Panc1 (cell line): Measurements from ENCODE around the gene ZNF823.

Experiments
- CTCF ChIP-seq: fragments of 450-650 bp; IDR thresholded peaks from 2 replicates; pipeline ENCODE4 v1.5.1; 2017; ENCODE audit warnings: mild to moderate bottlenecking
- POLR2AphosphoS5 ChIP-seq: IDR thresholded peaks from 2 replicates; pipeline ENCODE4 v1.6.1; 2012; ENCODE audit warnings: mild to moderate bottlenecking, low read depth, low read length, moderate library complexity
- REST ChIP-seq, 2 experiments: IDR thresholded peaks; 2 replicates each; pipeline ENCODE4 v1.6.1; 2011 to 2012; ENCODE audit warnings: low read depth in 2 of 2, control low read depth in 1 of 2, low read length in 1 of 2, mild to moderate bottlenecking in 1 of 2, moderate library complexity in 1 of 2; ENCODE audit not compliant: insufficient read depth in 1 of 2

- TF ChIP-seq POLR2AphosphoS5 (no peak), CTCF (no peak), REST (IDR thresholded peaks at IDR 0.05; ENCODE audit: insufficient read depth in 1 of 2, low read depth in 2 of 2, low read length in 1 of 2) (no peak)
Observed at GRCh38 chr19:11784356-11784755, 45.6 kb upstream of the ZNF823 start.
